ENCODE data around the gene ATP9B.
"Not testable (repeated sequence)": the region's sequence is repeated elsewhere in the genome, so short reads cannot be mapped to it uniquely, and the experiment has no call there.

The ATP9B gene

GRCh38 chr18:79139206-79139605, 70.0 kb downstream of the ATP9B start:
- DNase-seq = no peak

- no peak for DNase-seq
Observed at GRCh38 chr18:79147014-79147413, 77.8 kb downstream of the ATP9B start.

GRCh38 chr18:79151191-79151590, 82.0 kb downstream of the ATP9B start:
- DNase-seq = no peak

GRCh38 chr18:79156327-79156726, 87.1 kb downstream of the ATP9B start:
- DNase-seq = no peak

GRCh38 chr18:79164706-79165105, 95.5 kb downstream of the ATP9B start:
- DNase-seq = no peak

- DNase-seq = no peak
Observed at GRCh38 chr18:79166702-79167101, 97.5 kb downstream of the ATP9B start.

- no peak for DNase-seq
Observed at GRCh38 chr18:79167526-79168190, 98.5 kb downstream of the ATP9B start.

GRCh38 chr18:79169958-79170555, 100.9 kb downstream of the ATP9B start:
- DNase-seq = no peak

- DNase-seq = not testable (repeated sequence)
Observed at GRCh38 chr18:79172331-79172730, 103.1 kb downstream of the ATP9B start.

GRCh38 chr18:79173742-79174141, 104.5 kb downstream of the ATP9B start:
- DNase-seq = no peak

- no peak for DNase-seq
Observed at GRCh38 chr18:79178113-79178531, 108.9 kb downstream of the ATP9B start.

- no peak for DNase-seq
Observed at GRCh38 chr18:79182047-79182713, 113.0 kb downstream of the ATP9B start.

- no peak for DNase-seq
Observed at GRCh38 chr18:79185648-79186047, 116.5 kb downstream of the ATP9B start.

- DNase-seq = no peak
Observed at GRCh38 chr18:79186649-79187048, 117.5 kb downstream of the ATP9B start.

- DNase-seq = no peak
Observed at GRCh38 chr18:79187532-79188277, 118.5 kb downstream of the ATP9B start.

- no peak for DNase-seq
Observed at GRCh38 chr18:79191418-79191817, 122.2 kb downstream of the ATP9B start.

GRCh38 chr18:79191956-79192355, 122.8 kb downstream of the ATP9B start:
- no peak for DNase-seq

GRCh38 chr18:79193826-79194225, 124.6 kb downstream of the ATP9B start:
- no peak for DNase-seq

GRCh38 chr18:79195716-79196683, 126.8 kb downstream of the ATP9B start:
- DNase-seq = no peak

- no peak for DNase-seq
Observed at GRCh38 chr18:79197531-79197930, 128.3 kb downstream of the ATP9B start.

- DNase-seq = no peak
Observed at GRCh38 chr18:79199691-79200374, 130.6 kb downstream of the ATP9B start.

Data from stimulated activated CD4-positive, alpha-beta T cell treated with anti-CD3 and anti-CD28 coated beads, Interleukin-4, amount 100 ng/mL, for 1 hour (primary cell).